ENCODE data around the gene SPIRE1.
"Not testable (repeated sequence)": the region's sequence is repeated elsewhere in the genome, so short reads cannot be mapped to it uniquely, and the experiment has no call there.

The SPIRE1 gene

GRCh38 chr18:12556946-12557806 lies 100.7 kb downstream of the SPIRE1 start:
- Histone ChIP-seq H3K4me3 (ENCODE audit: control insufficient read depth in 1 of 7, extremely low read depth in 1 of 7, insufficient read depth in 4 of 7, low read depth in 2 of 7, low read length in 6 of 7) (no peak overlapping the region), H3K4me1 (ENCODE audit: control extremely low read depth in 1 of 4, control insufficient read depth in 4 of 4, insufficient read depth in 4 of 4, low read length in 3 of 4) (no peaks in the 10 kb centered on the region), H3K9me3 (ENCODE audit: control extremely low read depth in 1 of 5, control insufficient read depth in 4 of 5, insufficient read depth in 2 of 5, low read depth in 1 of 5, low read length in 4 of 5) (peaks cover 0 to 31% (median 16%) of the 10 kb centered on the region in 5 experiments), H3K27ac (ENCODE audit: insufficient read depth in 1 of 2, low read depth in 1 of 2, low read length in 2 of 2, poor library complexity in 1 of 2, severe bottlenecking in 2 of 2) (no peak overlapping the region), H3K27me3 (replicated peaks in 2 of 5; ENCODE audit: control insufficient read depth in 4 of 5, insufficient read depth in 5 of 5, low read length in 4 of 5) (no peaks in the 10 kb centered on the region), H3K36me3 (ENCODE audit: control insufficient read depth in 4 of 4, insufficient read depth in 4 of 4, low read length in 3 of 4) (peaks cover 0 to 3% (median 0%) of the 10 kb centered on the region in 4 experiments)
- ChIA-PET POLR2A (no interaction called here), CTCF (interaction anchor here (1.3 to 1.5 kb wide), 2 partner anchors 11 to 17 kb away, joined by 4 read pairs; no protein-coding TSS in a partner anchor)
- over 99% methylated on average over 20 of the region's 30 CpGs for WGBS (ENCODE audit: insufficient coverage)
- no peak for DNase-seq

- Histone ChIP-seq H3K9me3 (ENCODE audit: control extremely low read depth in 1 of 5, control insufficient read depth in 4 of 5, insufficient read depth in 2 of 5, low read depth in 1 of 5, low read length in 4 of 5) (peaks cover 0 to 29% (median 16%) of the 10 kb centered on the region in 5 experiments), H3K27ac (ENCODE audit: insufficient read depth in 1 of 2, low read depth in 1 of 2, low read length in 2 of 2, poor library complexity in 1 of 2, severe bottlenecking in 2 of 2) (no peak overlapping the region), H3K27me3 (replicated peaks in 2 of 5; ENCODE audit: control insufficient read depth in 4 of 5, insufficient read depth in 5 of 5, low read length in 4 of 5) (no peaks in the 10 kb centered on the region), H3K4me3 (ENCODE audit: control insufficient read depth in 1 of 7, extremely low read depth in 1 of 7, insufficient read depth in 4 of 7, low read depth in 2 of 7, low read length in 6 of 7) (no peak overlapping the region), H3K4me1 (ENCODE audit: control extremely low read depth in 1 of 4, control insufficient read depth in 4 of 4, insufficient read depth in 4 of 4, low read length in 3 of 4) (no peaks in the 10 kb centered on the region), H3K36me3 (ENCODE audit: control insufficient read depth in 4 of 4, insufficient read depth in 4 of 4, low read length in 3 of 4) (peaks cover 0 to 3% (median 0%) of the 10 kb centered on the region in 4 experiments)
- CTCF ChIA-PET, result no interaction called here
- 86% methylated on average over 2 of the region's 2 CpGs for WGBS (ENCODE audit: insufficient coverage)
- DNase-seq, result no peak
- POLR2A ChIA-PET, result interaction anchor here (0.6 kb wide), 1 partner anchor 965 kb away, joined by 3 read pairs; no protein-coding TSS in a partner anchor
Observed at GRCh38 chr18:12554796-12555388, 103.0 kb downstream of the SPIRE1 start.

DNA sequence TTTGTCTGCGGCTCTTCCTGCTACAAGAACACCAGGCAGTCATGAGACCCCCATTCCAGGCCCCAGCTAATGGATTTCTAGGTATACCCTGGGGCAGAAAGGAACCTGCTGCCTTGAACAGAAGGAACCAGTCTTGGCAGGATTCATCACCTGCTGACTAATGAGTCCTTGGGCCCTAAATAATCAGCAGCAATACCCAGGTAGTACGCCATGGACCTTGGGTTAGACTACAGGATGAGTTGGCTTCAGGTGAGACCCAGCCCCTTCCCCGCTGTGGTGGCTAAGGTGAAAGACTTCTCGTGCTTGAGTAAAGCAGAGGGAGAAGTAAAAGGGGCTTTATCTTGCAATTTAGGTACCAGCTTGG lies 105.0 kb downstream of the SPIRE1 start:
- Histone ChIP-seq H3K9me3 (ENCODE audit: control extremely low read depth in 1 of 5, control insufficient read depth in 4 of 5, insufficient read depth in 2 of 5, low read depth in 1 of 5, low read length in 4 of 5) (peaks cover 0 to 25% (median 13%) of the 10 kb centered on the region in 5 experiments), H3K36me3 (ENCODE audit: control insufficient read depth in 4 of 4, insufficient read depth in 4 of 4, low read length in 3 of 4) (peaks cover 0 to 2% (median 0%) of the 10 kb centered on the region in 4 experiments), H3K4me3 (ENCODE audit: control insufficient read depth in 1 of 7, extremely low read depth in 1 of 7, insufficient read depth in 4 of 7, low read depth in 2 of 7, low read length in 6 of 7) (no peak overlapping the region), H3K27ac (ENCODE audit: insufficient read depth in 1 of 2, low read depth in 1 of 2, low read length in 2 of 2, poor library complexity in 1 of 2, severe bottlenecking in 2 of 2) (no peak overlapping the region), H3K4me1 (ENCODE audit: control extremely low read depth in 1 of 4, control insufficient read depth in 4 of 4, insufficient read depth in 4 of 4, low read length in 3 of 4) (no peaks in the 10 kb centered on the region), H3K27me3 (replicated peaks in 2 of 5; ENCODE audit: control insufficient read depth in 4 of 5, insufficient read depth in 5 of 5, low read length in 4 of 5) (no peaks in the 10 kb centered on the region)
- WGBS (ENCODE audit: insufficient coverage), result 96% methylated on average over 3 of the region's 4 CpGs
- CTCF ChIA-PET, result no interaction called here
- POLR2A ChIA-PET, result no interaction called here
- no peak for DNase-seq

- H3K9me3 ChIP-seq (ENCODE audit: control extremely low read depth in 1 of 5, control insufficient read depth in 4 of 5, insufficient read depth in 2 of 5, low read depth in 1 of 5, low read length in 4 of 5), result peaks cover 0 to 19% (median 11%) of the 10 kb centered on the region in 5 experiments
- H3K27me3 ChIP-seq (replicated peaks in 2 of 5; ENCODE audit: control insufficient read depth in 4 of 5, insufficient read depth in 5 of 5, low read length in 4 of 5); H3K27ac ChIP-seq (ENCODE audit: insufficient read depth in 1 of 2, low read depth in 1 of 2, low read length in 2 of 2, poor library complexity in 1 of 2, severe bottlenecking in 2 of 2); DNase-seq; H3K36me3 ChIP-seq (ENCODE audit: control insufficient read depth in 4 of 4, insufficient read depth in 4 of 4, low read length in 3 of 4); H3K4me1 ChIP-seq (ENCODE audit: control extremely low read depth in 1 of 4, control insufficient read depth in 4 of 4, insufficient read depth in 4 of 4, low read length in 3 of 4); CTCF ChIA-PET; H3K4me3 ChIP-seq (ENCODE audit: control insufficient read depth in 1 of 7, extremely low read depth in 1 of 7, insufficient read depth in 4 of 7, low read depth in 2 of 7, low read length in 6 of 7); POLR2A ChIA-PET: not testable (repeated sequence)
- 95% methylated on average over 7 of the region's 13 CpGs for WGBS (ENCODE audit: insufficient coverage)
Observed at GRCh38 chr18:12551943-12552878, 105.7 kb downstream of the SPIRE1 start.

DNA sequence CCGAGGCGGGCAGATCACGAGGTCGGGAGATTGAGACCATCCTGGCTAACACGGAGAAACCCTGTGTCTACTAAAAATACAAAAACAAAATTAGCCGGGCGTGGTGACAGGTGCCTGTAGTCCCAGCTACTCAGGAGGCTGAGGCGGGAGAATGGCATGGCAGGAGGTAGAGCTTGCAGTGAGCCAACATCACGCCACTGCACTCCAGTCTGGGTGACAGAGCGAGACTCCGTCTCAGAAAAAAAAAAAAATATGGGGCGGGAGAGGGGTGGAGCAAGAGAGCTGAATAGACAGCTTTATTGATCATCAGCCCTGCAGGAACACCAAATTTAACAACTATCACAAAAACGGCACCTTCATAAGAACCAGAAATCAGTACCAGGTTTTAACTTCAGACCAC lies 106.4 kb downstream of the SPIRE1 start:
- POLR2A ChIA-PET; DNase-seq; H3K27me3 ChIP-seq (replicated peaks in 2 of 5; ENCODE audit: control insufficient read depth in 4 of 5, insufficient read depth in 5 of 5, low read length in 4 of 5); H3K36me3 ChIP-seq (ENCODE audit: control insufficient read depth in 4 of 4, insufficient read depth in 4 of 4, low read length in 3 of 4); H3K27ac ChIP-seq (ENCODE audit: insufficient read depth in 1 of 2, low read depth in 1 of 2, low read length in 2 of 2, poor library complexity in 1 of 2, severe bottlenecking in 2 of 2); H3K4me1 ChIP-seq (ENCODE audit: control extremely low read depth in 1 of 4, control insufficient read depth in 4 of 4, insufficient read depth in 4 of 4, low read length in 3 of 4); CTCF ChIA-PET; H3K4me3 ChIP-seq (ENCODE audit: control insufficient read depth in 1 of 7, extremely low read depth in 1 of 7, insufficient read depth in 4 of 7, low read depth in 2 of 7, low read length in 6 of 7): not testable (repeated sequence)
- WGBS (ENCODE audit: insufficient coverage), result 100% methylated on average over 5 of the region's 13 CpGs
- peaks cover 0 to 18% (median 8%) of the 10 kb centered on the region in 5 experiments for H3K9me3 ChIP-seq (ENCODE audit: control extremely low read depth in 1 of 5, control insufficient read depth in 4 of 5, insufficient read depth in 2 of 5, low read depth in 1 of 5, low read length in 4 of 5)

DNA sequence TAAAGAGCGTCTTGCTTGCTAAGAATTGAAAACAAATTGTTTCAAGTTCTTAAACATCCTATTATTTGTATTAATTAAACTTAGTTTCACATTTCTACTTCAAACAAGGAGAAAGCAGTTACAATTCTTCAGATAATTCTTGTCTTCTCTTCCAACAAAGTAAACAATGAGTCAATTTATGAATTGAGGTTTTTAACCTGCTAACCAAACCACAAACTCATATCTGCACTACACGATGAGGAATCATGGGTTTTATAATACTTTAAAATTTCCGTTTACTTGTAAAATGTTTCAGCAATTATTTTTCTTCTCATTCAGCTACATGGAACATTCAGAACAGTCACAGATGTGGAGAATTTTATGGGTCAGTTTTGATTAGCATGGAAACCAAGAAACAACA lies 114.2 kb downstream of the SPIRE1 start:
- peak; percentile 18 to 80 (median 69) for DNase-seq
- POLR2A ChIA-PET, result no interaction called here
- no peak overlapping the region for H3K4me3 ChIP-seq (ENCODE audit: control insufficient read depth in 1 of 7, extremely low read depth in 1 of 7, insufficient read depth in 4 of 7, low read depth in 2 of 7, low read length in 6 of 7)
- peaks cover 0 to 8% (median 4%) of the 10 kb centered on the region in 4 experiments for H3K4me1 ChIP-seq (ENCODE audit: control extremely low read depth in 1 of 4, control insufficient read depth in 4 of 4, insufficient read depth in 4 of 4, low read length in 3 of 4)
- peaks cover 0 to 3% (median 0%) of the 10 kb centered on the region in 4 experiments for H3K36me3 ChIP-seq (ENCODE audit: control insufficient read depth in 4 of 4, insufficient read depth in 4 of 4, low read length in 3 of 4)
- CTCF ChIA-PET, result interaction anchor here (1.1 kb wide), 1 partner anchor 116 kb away, joined by 3 read pairs; no protein-coding TSS in a partner anchor
- H3K9me3 ChIP-seq (ENCODE audit: control extremely low read depth in 1 of 5, control insufficient read depth in 4 of 5, insufficient read depth in 2 of 5, low read depth in 1 of 5, low read length in 4 of 5), result peaks cover 0 to 6% (median 4%) of the 10 kb centered on the region in 5 experiments
- WGBS (ENCODE audit: insufficient coverage), result no CpG with 5 or more reads among the region's 3 CpGs
- H3K27me3 ChIP-seq (replicated peaks in 2 of 5; ENCODE audit: control insufficient read depth in 4 of 5, insufficient read depth in 5 of 5, low read length in 4 of 5), result no peaks in the 10 kb centered on the region
- no peak overlapping the region for H3K27ac ChIP-seq (ENCODE audit: insufficient read depth in 1 of 2, low read depth in 1 of 2, low read length in 2 of 2, poor library complexity in 1 of 2, severe bottlenecking in 2 of 2)

Data from common myeloid progenitor, CD34-positive (primary cell).